Measurements from ENCODE around the gene NME7. TPM values are rescaled to one million over a fixed set of nuclear protein-coding genes. Genes with fewer than 3 reads are reported as not detected.

The NME7 gene
- total RNA-seq, 1 experiment from 2014 or later = 13.8 TPM

DNA sequence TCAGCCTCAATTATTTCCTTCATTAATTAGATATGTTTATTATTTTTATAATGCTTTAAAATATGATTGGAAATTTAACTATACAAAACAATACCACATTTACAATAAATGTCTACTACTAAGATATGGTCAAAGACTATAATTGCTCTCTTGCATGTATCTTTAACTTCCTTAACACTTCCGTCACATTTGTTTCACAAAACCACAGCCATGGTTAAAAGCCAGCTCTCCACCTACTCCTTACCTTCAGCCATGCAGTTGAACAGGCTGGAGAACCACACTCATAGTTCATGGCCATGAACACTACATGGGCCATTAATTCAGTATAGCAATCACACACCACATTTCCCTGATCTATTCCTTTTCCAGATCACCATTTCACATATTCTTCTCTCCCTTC lies 72.2 kb downstream of the NME7 start:
- H3K4me3 Mint-ChIP-seq = no peak overlapping the region
- H3K4me1 Mint-ChIP-seq = peaks cover 19% of the 10 kb centered on the region
- H3K9me3 Mint-ChIP-seq = no peaks in the 10 kb centered on the region

GRCh38 chr1:169289016-169289415 lies 78.6 kb downstream of the NME7 start:
- Mint-ChIP-seq H3K27ac (peak overlapping the region; percentile 67), H3K9me3 (peaks cover 13% of the 10 kb centered on the region), H3K4me3 (no peak overlapping the region), H3K36me3 (peaks cover 11% of the 10 kb centered on the region), H3K27me3 (ENCODE audit: low read depth) (no peaks in the 10 kb centered on the region), H3K4me1 (peaks cover 25% of the 10 kb centered on the region)
- TF ChIP-seq CREM (CRISPR knock-in tag; IDR thresholded peaks at IDR 0.05) (no peak), SMAD3 (CRISPR knock-in tag; IDR thresholded peaks at IDR 0.05; ENCODE audit: borderline replicate concordance) (no peak), E2F1 (CRISPR knock-in tag; IDR thresholded peaks at IDR 0.05) (no peak), MYBL2 (CRISPR knock-in tag; IDR thresholded peaks at IDR 0.05) (no peak), AR (CRISPR knock-in tag; IDR thresholded peaks at IDR 0.05) (no peak)
- TF ChIP-seq, protein P1, sequence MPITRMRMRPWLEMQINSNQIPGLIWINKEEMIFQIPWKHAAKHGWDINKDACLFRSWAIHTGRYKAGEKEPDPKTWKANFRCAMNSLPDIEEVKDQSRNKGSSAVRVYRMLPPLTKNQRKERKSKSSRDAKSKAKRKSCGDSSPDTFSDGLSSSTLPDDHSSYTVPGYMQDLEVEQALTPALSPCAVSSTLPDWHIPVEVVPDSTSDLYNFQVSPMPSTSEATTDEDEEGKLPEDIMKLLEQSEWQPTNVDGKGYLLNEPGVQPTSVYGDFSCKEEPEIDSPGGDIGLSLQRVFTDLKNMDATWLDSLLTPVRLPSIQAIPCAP (CRISPR knock-in tag; IDR thresholded peaks at IDR 0.05) = no peak
- TF ChIP-seq, protein P2, sequence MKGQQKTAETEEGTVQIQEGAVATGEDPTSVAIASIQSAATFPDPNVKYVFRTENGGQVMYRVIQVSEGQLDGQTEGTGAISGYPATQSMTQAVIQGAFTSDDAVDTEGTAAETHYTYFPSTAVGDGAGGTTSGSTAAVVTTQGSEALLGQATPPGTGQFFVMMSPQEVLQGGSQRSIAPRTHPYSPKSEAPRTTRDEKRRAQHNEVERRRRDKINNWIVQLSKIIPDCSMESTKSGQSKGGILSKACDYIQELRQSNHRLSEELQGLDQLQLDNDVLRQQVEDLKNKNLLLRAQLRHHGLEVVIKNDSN (CRISPR knock-in tag; IDR thresholded peaks at IDR 0.05) = no peak
- no peak for DNase-seq (ENCODE audit: low spot score)
- CTCF ChIA-PET = no interaction called here
- POLR2A ChIA-PET = no interaction called here
- ATAC-seq = peak; percentile 77

More for the DNA sequence above, 72.2 kb downstream of the NME7 start:
- POLR2A ChIA-PET = no interaction called here
- TF ChIP-seq E2F4 (CRISPR knock-in tag; IDR thresholded peaks at IDR 0.05; ENCODE audit: borderline replicate concordance, low read depth) = no peak
- no peak for TF ChIP-seq PRDM15 (CRISPR knock-in tag; IDR thresholded peaks at IDR 0.05)
- TF ChIP-seq, protein P2 (CRISPR knock-in tag; IDR thresholded peaks at IDR 0.05) = no peak
- no peak for TF ChIP-seq SMAD4 (CRISPR knock-in tag; IDR thresholded peaks at IDR 0.05)
- TF ChIP-seq, protein P3, sequence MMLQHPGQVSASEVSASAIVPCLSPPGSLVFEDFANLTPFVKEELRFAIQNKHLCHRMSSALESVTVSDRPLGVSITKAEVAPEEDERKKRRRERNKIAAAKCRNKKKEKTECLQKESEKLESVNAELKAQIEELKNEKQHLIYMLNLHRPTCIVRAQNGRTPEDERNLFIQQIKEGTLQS (CRISPR knock-in tag; conservative IDR thresholded peaks at IDR 0.05) = no peak
- no peak for TF ChIP-seq ZBTB43 (CRISPR knock-in tag; IDR thresholded peaks at IDR 0.05)
- no peak for TF ChIP-seq TCF7 (CRISPR knock-in tag; IDR thresholded peaks at IDR 0.05; ENCODE audit: low read depth)
- TF ChIP-seq MAX (CRISPR knock-in tag; IDR thresholded peaks at IDR 0.05) = no peak
- Mint-ChIP-seq H3K27me3 (ENCODE audit: low read depth) (no peaks in the 10 kb centered on the region; the same call in 1 of the 2 replicates), H3K36me3 (no peaks in the 10 kb centered on the region; the same call in 1 of the 2 replicates), H3K27ac (peak overlapping the region; percentile 17; the same call in 1 of the 2 replicates)
- ATAC-seq (no peak), DNase-seq (ENCODE audit: low spot score) (no peak)
- CTCF ChIA-PET = no interaction called here

Measured in WTC11 (cell line).